Vagina (tissue), 2 donors: ENCODE results near the gene AP2A1. TPM values are rescaled to one million over a fixed set of nuclear protein-coding genes. Genes with fewer than 3 reads are reported as not detected.

Experiments
- DNase-seq, 2 donors: peaks; one replicate each; pipeline ENCODE4 v3.0.0-alpha.2; 2017; ENCODE audit errors: extremely low spot score in 2 of 2
- H3K27ac ChIP-seq: fragments of 200-600 bp; sonication (generic); one replicate; pipeline ENCODE4 v1.5.1; 2019
- H3K27me3 ChIP-seq: fragments of 200-600 bp; sonication (generic); one replicate; pipeline ENCODE4 v1.5.1; 2019
- H3K36me3 ChIP-seq, 2 donors: fragments of 200-600 bp; sonication (generic); one replicate each; pipeline ENCODE4 v1.5.1; 2017 to 2019
- H3K4me1 ChIP-seq: fragments of 200-600 bp; sonication (generic); one replicate; pipeline ENCODE4 v1.5.1; 2019
- H3K4me3 ChIP-seq, 2 donors: fragments of 200-600 bp; sonication (generic); 1 replicate in 1 of 2; 2 replicates in 1 of 2; pipeline ENCODE4 v1.5.1; 2016 to 2019
- H3K9me3 ChIP-seq: fragments of 200-600 bp; sonication (generic); one replicate; pipeline ENCODE4 v1.5.1; 2019
- CTCF ChIP-seq, 3 experiments: fragments of 450-650 bp in 2 of 3; fragments of 200-600 bp in 1 of 3; sonication (generic) in 1 of 3; IDR thresholded peaks; one replicate each; pipeline ENCODE4 v1.5.1; 2017 to 2019; ENCODE audit warnings: antibody characterized with exemption in 3 of 3, mild to moderate bottlenecking in 2 of 3, moderate library complexity in 2 of 3
- POLR2A ChIP-seq, 2 donors: fragments of 450-650 bp; IDR thresholded peaks; one replicate each; pipeline ENCODE4 v1.6.1; 2017; ENCODE audit warnings: antibody characterized with exemption in 2 of 2, mild to moderate bottlenecking in 2 of 2, moderate library complexity in 2 of 2
- POLR2AphosphoS5 ChIP-seq, 2 donors: sonication (generic); formaldehyde crosslinking; IDR thresholded peaks; one replicate each; pipeline ENCODE4 v1.9.0; 2017; ENCODE audit warnings: antibody characterized with exemption in 2 of 2, mild to moderate bottlenecking in 2 of 2, low read depth in 1 of 2; ENCODE audit not compliant: insufficient read depth in 1 of 2
- intact Hi-C: fragments of 100-400 bp; cut with DNase I; formaldehyde crosslinking; loops from one replicate; pipeline ENCODE4 v1.15.1; 2023
- total RNA-seq: library from RNA; depleted of rRNA; stranded (reverse); fragments of >200 nt; gene quantifications from one replicate; pipeline ENCODE4 v1.2.3, GENCODE V29; 2016

The AP2A1 gene
- total RNA-seq, 1 donor from 2014 or later: 80.8 TPM

GRCh38 chr19:49738268-49738667, 28.5 kb upstream of the AP2A1 start:
- no peak for TF ChIP-seq POLR2A (IDR thresholded peaks at IDR 0.05)
- TF ChIP-seq CTCF (IDR thresholded peaks at IDR 0.05): no peak
- no peak for TF ChIP-seq POLR2AphosphoS5 (IDR thresholded peaks at IDR 0.05; ENCODE audit: insufficient read depth in 1 of 2, low read depth in 1 of 2)
- Histone ChIP-seq H3K9me3 (no peaks in the 10 kb centered on the region), H3K4me3 (no peak overlapping the region), H3K36me3 (no peaks in the 10 kb centered on the region), H3K27ac (no peak overlapping the region), H3K4me1 (no peaks in the 10 kb centered on the region), H3K27me3 (no peaks in the 10 kb centered on the region)
- intact Hi-C loops: no loop called here
- no peak for DNase-seq

GRCh38 chr19:49739098-49739497, 27.7 kb upstream of the AP2A1 start:
- H3K9me3 ChIP-seq: no peaks in the 10 kb centered on the region
- H3K4me3 ChIP-seq: no peak overlapping the region
- H3K4me1 ChIP-seq: no peaks in the 10 kb centered on the region
- no peaks in the 10 kb centered on the region for H3K36me3 ChIP-seq
- no peak for TF ChIP-seq POLR2A (IDR thresholded peaks at IDR 0.05)
- no peak for TF ChIP-seq CTCF (IDR thresholded peaks at IDR 0.05)
- TF ChIP-seq POLR2AphosphoS5 (IDR thresholded peaks at IDR 0.05; ENCODE audit: insufficient read depth in 1 of 2, low read depth in 1 of 2): no peak
- DNase-seq: no peak
- intact Hi-C loops: no loop called here
- no peaks in the 10 kb centered on the region for H3K27me3 ChIP-seq
- no peak overlapping the region for H3K27ac ChIP-seq

GRCh38 chr19:49739933-49740332, 26.9 kb upstream of the AP2A1 start:
- no peak for DNase-seq
- TF ChIP-seq CTCF (IDR thresholded peaks at IDR 0.05) (no peak), POLR2A (IDR thresholded peaks at IDR 0.05) (no peak), POLR2AphosphoS5 (IDR thresholded peaks at IDR 0.05; ENCODE audit: insufficient read depth in 1 of 2, low read depth in 1 of 2) (no peak)
- Histone ChIP-seq H3K27ac (no peak overlapping the region), H3K36me3 (no peaks in the 10 kb centered on the region), H3K9me3 (no peaks in the 10 kb centered on the region), H3K27me3 (no peaks in the 10 kb centered on the region), H3K4me3 (no peak overlapping the region), H3K4me1 (no peaks in the 10 kb centered on the region)
- intact Hi-C loops: no loop called here

GRCh38 chr19:49741210-49741844, 25.5 kb upstream of the AP2A1 start:
- intact Hi-C loops: no loop called here
- H3K27ac ChIP-seq: no peak overlapping the region
- H3K4me3 ChIP-seq: no peak overlapping the region
- TF ChIP-seq POLR2A (IDR thresholded peaks at IDR 0.05): no peak
- no peak for TF ChIP-seq CTCF (IDR thresholded peaks at IDR 0.05)
- no peak for TF ChIP-seq POLR2AphosphoS5 (IDR thresholded peaks at IDR 0.05; ENCODE audit: insufficient read depth in 1 of 2, low read depth in 1 of 2)
- no peaks in the 10 kb centered on the region for H3K36me3 ChIP-seq
- H3K27me3 ChIP-seq: no peaks in the 10 kb centered on the region
- DNase-seq: no peak
- no peaks in the 10 kb centered on the region for H3K9me3 ChIP-seq
- no peaks in the 10 kb centered on the region for H3K4me1 ChIP-seq

GRCh38 chr19:49744946-49745381, 21.8 kb upstream of the AP2A1 start:
- no peak overlapping the region for H3K27ac ChIP-seq
- no peak overlapping the region for H3K4me3 ChIP-seq
- H3K27me3 ChIP-seq: no peaks in the 10 kb centered on the region
- no peaks in the 10 kb centered on the region for H3K9me3 ChIP-seq
- intact Hi-C loops: no loop called here
- H3K36me3 ChIP-seq: no peaks in the 10 kb centered on the region
- no peaks in the 10 kb centered on the region for H3K4me1 ChIP-seq
- DNase-seq: no peak
- no peak for TF ChIP-seq POLR2AphosphoS5 (IDR thresholded peaks at IDR 0.05; ENCODE audit: insufficient read depth in 1 of 2, low read depth in 1 of 2)
- no peak for TF ChIP-seq POLR2A (IDR thresholded peaks at IDR 0.05)
- TF ChIP-seq CTCF (IDR thresholded peaks at IDR 0.05): no peak
